ENCODE data around the gene CAMSAP2. TPM values are rescaled to one million over a fixed set of nuclear protein-coding genes. Genes with fewer than 3 reads are reported as not detected.

The CAMSAP2 gene
- total and polyA plus RNA-seq, 2 donors (not counting 3 experiments of a cell fraction or from before 2014, with no cell fraction given), result 6.7 to 45.5 TPM

DNA sequence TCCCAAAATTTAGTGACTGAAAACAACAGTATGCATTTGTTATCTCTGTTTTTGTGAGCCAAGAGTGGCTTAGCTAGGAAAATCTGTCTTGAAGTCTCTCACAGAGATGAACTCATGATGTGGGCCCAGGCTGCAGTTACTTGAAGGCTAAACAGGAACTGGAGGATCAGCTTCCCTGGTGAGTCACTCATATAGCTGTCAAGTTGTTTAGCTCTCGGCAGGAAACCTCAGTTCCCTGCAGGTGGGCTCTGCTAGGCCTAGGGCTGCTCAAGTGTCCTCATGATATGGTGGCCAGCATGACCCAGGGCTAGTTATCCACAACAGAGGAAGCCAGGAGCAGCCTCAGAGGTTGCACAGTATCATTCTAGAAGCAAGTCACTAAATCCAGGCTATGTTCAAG is 38.8 kb upstream of the CAMSAP2 start:
- Histone ChIP-seq H3K9me3 (replicated peaks; ENCODE audit: control insufficient read depth, insufficient read depth, low read length) (no peaks in the 10 kb centered on the region), H3K36me3 (ENCODE audit: control insufficient read depth in 2 of 2, extremely low read depth in 1 of 2, insufficient read depth in 2 of 2, low read length in 2 of 2) (no peaks in the 10 kb centered on the region), H3K4me2 (ENCODE audit: insufficient read depth, low read length) (no peak overlapping the region), H4K20me1 (replicated peaks; ENCODE audit: control insufficient read depth, extremely low read depth, insufficient read depth, low read length) (no peaks in the 10 kb centered on the region), H3K9ac (replicated peaks; ENCODE audit: extremely low read depth, insufficient read depth, low read length) (no peak overlapping the region), H3K27ac (ENCODE audit: insufficient read depth, low read depth, low read length) (no peak overlapping the region), H3K27me3 (ENCODE audit: control insufficient read depth in 2 of 2, insufficient read depth in 2 of 2, low read length in 2 of 2) (no peaks in the 10 kb centered on the region), H3K9me1 (replicated peaks; ENCODE audit: control insufficient read depth, extremely low read depth, insufficient read depth, low read length) (no peaks in the 10 kb centered on the region), H3K79me2 (ENCODE audit: control insufficient read depth, insufficient read depth, low read length) (no peaks in the 10 kb centered on the region), H3K4me1 (ENCODE audit: control insufficient read depth, extremely low read depth, insufficient read depth, low read length) (peaks cover 5% of the 10 kb centered on the region), H2AFZ (ENCODE audit: low read depth, low read length) (no peak overlapping the region), H3K4me3 (replicated peaks in 1 of 3; ENCODE audit: insufficient read depth in 1 of 3, low read depth in 1 of 3, low read length in 3 of 3) (no peak overlapping the region)
- intact Hi-C loops (cut with micrococcal nuclease) (no loop called here), dilution Hi-C loops (cut with MboI; ENCODE audit: extremely low pct_ligation_motif_present, low sequenced_read_pairs) (no loop called here)
- ChIA-PET POLR2A (no interaction called here), CTCF (interaction anchor here (0.7 to 2.0 kb wide), 6 partner anchors 11 to 81 kb away, joined by 3 to 11 read pairs (median 4); partner anchors contain the start of gene CAMSAP2)
- FAIRE-seq (no peak), DNase-seq (ENCODE audit: low read depth, low spot score) (no peak)
- BruUV-seq (replicated peaks), result no TSS peak
- TF ChIP-seq POLR2AphosphoS5 (IDR thresholded peaks at IDR 0.05; ENCODE audit: insufficient read depth, low read depth, low read length) (no peak), FOS (IDR thresholded peaks at IDR 0.05; ENCODE audit: borderline replicate concordance, insufficient read depth, low read length) (no peak), MYC (IDR thresholded peaks at IDR 0.05; ENCODE audit: low read depth, low read length) (no peak), CTCF (IDR thresholded peaks at IDR 0.05; ENCODE audit: extremely low read depth in 1 of 2, insufficient read depth in 1 of 2, low read depth in 1 of 2, low read length in 2 of 2) (no peak), POLR2A (IDR thresholded peaks at IDR 0.05; ENCODE audit: low read depth, low read length) (no peak), GATA2 (IDR thresholded peaks at IDR 0.05; ENCODE audit: insufficient read depth, insufficient read length, low read depth, low read length) (no peak), JUN (IDR thresholded peaks at IDR 0.05; ENCODE audit: borderline replicate concordance, insufficient read depth, insufficient read length, low read depth) (no peak), EZH2 (IDR thresholded peaks at IDR 0.05; ENCODE audit: borderline replicate concordance, low read depth, low read length, severe bottlenecking) (no peak)
- TF ChIP-seq, protein P1, sequence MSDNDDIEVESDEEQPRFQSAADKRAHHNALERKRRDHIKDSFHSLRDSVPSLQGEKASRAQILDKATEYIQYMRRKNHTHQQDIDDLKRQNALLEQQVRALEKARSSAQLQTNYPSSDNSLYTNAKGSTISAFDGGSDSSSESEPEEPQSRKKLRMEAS (IDR thresholded peaks at IDR 0.05; ENCODE audit: insufficient read depth, insufficient read length), result no peak

Data from endothelial cell of umbilical vein (primary cell).